HG02981 (cell line): ENCODE results near the gene CD74.

ENCODE experiments used
- ATAC-seq: cut with Tn5 transposase; IDR thresholded peaks from one replicate; pipeline ENCODE4 v1.9.1; 2021; ENCODE audit warnings: mild to moderate bottlenecking, moderate library complexity; ENCODE audit not compliant: unreplicated experiment

Gene CD74

DNA sequence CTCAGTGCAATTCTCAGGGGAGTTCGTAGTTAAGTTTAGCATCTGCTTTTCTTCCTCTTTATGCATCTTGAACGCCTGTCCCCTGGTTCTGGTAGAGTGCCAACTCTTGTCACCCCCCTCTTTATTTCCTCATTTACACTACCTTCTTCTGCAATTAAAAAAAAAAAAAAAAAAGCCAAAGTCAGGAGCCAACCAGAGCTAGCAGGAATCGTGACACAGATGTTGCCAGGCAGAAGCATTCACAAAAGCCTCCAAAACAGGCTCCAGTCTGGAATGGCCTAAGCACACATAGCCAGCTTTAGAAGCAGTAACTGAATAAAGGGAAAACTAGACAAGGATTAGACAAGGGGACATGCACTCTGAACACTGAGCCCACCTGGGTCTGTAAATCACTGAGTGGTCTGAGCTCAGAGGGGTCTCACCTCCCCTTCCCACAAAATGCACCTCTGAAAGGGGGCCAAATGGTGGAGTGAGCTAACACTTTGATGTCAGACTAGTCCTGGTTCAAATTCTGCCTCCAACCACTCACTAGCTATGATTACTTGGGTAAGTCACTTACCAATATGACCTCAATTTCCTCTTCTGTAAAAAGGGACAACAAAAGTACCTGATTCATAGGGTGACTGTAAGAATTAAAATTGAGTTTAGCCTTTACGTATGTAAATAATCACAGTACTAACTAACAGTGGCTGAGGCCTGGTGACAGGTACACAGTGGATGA is 2.0 kb downstream of the CD74 start:
- no peak for ATAC-seq

DNA sequence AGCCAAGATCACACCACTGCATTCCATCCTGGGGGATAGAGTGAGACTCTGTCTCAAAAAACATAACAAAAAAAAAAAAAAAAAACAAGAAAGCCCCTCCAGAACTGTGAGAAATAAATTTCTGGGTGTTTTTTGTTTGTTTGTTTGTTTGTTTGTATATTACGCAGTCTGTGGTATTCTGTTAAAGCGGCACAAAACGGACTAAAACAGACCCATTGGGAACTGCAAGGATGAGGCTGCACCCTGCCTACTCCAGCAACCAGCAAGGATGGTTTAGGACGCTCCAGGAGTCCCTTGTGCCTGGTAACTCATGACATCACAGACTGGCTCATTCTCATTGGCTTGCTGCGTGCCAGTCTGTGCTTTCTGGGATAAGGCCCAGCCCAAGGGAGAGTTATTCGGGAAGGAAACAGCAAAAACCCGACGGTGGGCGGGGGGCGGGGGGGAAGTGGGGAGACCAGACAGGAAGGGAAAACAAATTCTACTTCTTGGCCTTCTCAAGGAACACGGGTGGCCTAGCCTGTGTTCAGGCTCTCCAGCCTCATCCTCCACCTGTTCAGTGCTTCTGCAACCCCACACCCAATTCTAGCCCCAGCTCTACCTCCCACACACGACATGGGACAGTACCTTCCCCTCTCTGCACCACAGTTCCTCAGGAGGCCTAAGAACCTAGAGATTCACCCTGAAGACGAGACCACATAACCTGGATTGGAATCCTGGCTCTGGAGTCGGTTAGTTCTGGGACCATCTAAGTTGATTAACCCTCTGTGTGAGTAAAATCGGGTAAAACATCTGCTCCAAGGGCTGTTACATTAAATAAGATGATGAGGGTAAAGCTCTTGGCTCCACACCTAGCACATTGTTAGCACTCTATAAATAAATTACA is 2.8 kb downstream of the CD74 start:
- no peak for ATAC-seq

DNA sequence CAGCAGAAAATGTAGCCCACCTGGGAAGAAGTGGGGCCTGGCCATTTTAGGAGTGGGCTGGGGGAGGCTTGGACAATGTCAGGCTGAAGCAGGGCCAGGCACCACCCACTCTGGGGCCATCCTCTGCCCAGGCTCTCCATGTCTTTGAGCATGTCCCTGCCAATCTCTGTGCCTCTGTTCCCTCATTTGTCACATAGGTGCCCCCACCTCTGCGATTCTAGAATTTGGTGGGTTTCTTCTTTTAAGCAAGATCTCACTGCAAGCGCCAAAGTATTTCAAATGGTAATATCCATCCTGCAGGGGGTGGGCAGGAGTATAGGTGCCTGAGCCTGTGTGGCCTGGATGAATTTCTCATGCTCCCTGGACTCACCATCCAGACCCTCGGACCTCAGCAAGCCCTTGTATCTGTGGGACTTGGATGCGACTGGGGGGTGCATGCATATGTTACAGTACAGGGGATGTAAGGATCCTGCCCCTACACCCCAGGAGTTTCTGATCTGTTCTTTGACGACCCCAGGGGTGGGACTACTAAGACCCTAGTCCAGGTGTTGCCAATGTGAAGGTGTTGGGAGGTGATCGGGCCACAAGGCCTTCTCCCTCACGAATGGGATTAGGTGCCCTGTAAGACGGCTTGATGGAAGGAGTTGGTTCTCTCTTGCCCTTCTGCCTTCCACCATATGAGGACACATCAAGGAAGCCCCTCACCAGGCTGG is 4.3 kb downstream of the CD74 start:
- ATAC-seq, result no peak

DNA sequence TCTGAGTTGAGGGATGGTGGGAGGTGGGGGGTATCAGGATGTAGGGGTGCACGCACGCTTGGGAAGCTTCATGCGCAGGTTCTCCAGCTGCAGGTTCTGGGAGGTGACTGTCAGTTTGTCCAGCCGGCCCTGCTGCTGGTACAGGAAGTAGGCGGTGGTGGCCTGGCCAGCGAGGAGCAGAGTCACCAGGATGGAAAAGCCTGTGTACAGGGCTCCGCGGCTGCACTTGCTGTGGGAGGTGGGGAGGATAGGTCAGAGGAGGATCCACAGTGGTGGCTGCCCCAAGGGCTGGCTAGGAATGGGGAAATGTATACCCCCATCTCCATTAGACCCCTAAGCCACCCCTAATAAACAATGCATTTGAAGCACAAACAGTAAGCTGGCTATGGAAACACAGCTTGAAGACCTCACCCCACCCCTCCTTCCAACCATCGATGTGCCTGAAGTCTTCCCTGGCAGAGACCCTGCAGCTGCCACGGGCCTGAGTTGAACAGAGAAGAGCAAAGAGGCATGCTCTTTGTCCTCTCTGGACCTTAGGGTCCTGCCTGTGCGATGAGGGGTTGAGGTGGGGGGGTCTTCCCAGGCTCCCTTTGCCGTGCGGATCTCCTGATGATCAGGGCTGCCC is 5.5 kb downstream of the CD74 start:
- ATAC-seq, result no peak

DNA sequence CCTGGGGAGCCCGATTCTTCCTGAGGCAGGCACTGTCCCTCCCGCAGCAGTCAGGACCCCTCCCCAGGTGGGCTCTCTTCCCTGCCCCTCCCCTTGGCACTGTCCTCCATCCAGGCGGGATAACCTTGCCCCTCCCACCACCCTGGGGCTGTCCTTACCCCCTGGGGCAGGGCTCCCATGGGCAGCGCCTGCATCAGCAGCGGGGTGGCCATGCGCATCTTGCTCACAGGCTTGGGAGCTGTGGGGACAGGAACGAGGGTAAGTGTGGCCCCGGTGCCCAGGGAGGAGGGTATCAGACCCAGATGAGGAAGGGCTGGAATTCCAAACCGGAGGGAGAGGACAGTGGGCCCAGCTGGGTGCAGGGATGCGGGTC is 6.0 kb downstream of the CD74 start:
- no peak for ATAC-seq

DNA sequence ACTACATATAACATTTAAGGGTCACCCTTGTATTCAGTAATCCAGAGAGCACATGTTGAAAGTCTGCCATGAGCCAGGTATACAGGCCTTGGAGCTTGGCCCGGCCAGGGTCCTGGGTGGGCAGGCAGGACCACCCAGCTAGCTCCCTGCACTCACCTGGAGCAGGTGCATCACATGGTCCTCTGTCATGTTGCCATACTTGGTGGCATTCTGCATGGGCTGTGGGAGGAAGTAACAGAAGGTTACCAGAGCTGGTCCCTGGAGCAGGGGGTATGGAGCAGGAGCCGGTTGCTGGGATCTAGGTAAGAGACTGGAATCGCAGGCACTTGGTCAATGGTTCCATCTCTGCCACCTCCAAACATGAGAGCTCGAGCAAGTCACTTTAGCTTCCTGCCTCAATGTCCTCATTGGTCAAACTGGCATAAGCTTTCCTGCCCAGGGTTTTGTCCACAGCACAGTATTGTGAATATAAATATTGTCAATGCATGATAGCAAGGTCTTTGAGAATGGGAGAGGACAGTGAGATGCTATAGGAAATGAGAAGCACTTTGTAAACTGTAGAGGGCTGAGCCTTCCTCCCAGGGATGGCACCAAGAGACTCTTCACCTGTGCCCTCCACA is 6.5 kb downstream of the CD74 start:
- no peak for ATAC-seq

DNA sequence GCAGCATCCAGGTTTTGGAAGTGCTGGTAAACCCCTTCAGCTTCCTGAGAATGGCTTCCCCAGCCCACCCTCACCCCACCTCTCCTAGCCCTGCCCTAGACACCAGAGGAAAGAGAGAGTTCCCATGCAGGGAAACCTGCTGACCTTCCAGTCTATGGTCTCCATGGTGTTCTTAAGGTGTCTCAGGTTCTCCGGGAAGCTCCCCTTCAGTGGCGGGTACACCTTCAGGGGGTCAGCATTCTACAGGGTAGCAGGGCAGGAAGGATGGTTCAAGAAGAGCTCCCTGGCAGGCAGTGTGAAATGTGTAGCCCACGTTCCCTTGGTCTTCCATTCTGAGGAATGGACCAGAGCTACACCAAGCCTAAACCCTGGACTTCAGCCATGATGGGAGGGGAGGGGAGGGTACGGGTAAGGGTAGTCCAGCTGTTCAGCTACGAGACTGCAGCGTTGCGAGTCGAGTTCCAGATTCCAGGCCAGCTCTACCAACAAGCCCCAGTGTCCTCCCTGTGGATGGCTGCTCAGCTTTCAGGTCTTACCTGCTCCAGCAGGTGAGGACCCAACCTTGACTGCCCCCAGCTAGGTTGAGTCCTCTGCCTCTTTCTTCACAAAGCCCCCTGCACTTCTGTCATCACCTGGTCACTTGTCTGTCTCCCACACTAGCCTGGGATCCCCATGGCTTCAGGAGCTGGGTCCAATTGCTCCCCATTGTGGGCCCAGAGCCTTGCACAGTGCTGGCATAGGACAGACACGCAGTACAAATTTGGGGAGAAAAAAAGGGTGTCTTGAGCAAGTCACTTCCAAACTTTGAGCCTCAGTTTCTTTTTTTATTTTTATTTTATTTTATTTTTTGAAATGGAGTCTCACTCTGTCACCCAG is 7.5 kb downstream of the CD74 start:
- no peak for ATAC-seq

DNA sequence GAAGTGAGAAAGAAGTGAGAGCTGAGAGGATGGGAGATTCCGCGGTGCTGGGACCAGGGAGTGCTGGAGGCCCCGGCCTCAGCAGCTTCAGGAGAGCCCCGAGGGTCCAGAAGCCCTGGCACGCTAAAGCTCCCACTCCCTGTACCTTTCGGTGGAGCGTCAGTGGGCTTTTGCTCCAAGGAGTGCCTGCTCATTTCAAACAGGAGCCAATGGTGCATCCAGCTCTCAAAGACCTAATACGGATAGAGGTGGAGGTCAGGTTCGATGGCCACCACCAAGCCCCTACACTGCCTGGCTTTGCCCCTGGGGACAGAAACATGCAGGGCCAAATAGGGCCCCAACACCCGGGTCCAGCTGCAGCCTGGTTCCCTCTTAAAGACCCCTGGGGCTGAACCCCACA is 8.2 kb downstream of the CD74 start:
- no peak for ATAC-seq

DNA sequence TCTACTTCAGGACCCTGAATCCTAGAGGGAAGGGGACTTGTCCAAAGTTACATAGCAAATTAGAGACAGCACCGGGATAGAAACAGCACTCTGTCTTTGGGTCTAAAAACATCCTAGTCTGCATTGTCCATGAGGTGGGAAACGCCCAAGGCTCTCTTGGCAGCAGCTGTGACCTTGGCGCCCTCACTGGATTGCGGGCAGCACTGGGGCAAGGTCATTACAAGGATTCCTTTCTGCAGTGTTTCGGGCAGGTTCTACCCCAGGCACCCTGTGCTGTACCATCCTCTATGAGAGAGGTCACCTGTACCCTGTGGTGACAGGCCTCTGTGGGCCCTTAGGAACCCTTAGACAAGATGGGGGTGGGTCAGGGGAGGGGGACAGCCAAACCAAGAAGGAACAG is 8.6 kb downstream of the CD74 start:
- no peak for ATAC-seq

DNA sequence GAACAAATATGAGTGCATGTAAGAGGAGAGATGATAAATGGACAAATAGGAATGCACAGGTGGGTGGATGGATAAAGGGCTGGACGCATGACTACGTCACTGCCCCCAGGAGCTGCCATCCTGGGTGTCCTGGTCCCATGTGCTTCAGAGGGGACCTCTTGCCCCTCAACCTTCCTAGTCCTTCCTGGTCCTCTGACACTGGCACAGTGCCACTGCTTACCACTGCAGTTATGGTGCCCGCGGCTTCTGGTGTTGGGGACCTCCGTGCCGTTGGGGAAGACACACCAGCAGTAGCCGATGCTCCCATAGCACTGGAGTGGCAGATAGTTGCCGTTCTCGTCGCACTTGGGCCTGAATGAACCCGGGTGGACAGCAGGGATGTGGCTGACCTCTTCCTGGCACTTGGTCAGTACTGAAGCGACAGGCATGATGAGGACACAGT is 9.8 kb downstream of the CD74 start:
- ATAC-seq, result no peak

DNA sequence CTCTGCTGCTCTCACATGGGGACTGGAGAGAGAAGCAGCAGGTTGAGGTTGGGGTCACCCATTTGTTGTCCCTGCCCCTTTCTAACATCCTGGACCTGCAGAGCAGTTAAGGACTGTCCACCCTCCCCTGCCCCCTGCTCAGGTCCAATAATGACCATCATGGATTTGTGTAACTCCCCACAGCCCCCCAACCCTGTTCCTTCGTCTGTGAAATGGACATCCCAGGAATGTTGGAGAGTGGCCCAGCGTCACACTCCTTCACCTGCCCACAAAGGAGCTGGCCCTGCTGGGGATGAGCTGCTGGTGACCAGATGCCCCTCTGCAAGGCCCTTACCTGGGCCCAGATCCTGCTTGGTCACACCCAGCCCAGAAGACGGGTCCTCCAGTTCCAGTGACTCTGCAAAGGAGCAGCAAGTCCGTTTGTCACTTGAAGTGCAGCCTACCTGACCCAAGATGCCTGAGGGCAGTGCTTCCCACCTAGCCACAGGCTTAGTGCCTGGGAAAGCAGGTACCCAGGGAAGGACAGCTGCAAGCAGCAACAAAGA is 10.4 kb downstream of the CD74 start:
- ATAC-seq, result no peak

DNA sequence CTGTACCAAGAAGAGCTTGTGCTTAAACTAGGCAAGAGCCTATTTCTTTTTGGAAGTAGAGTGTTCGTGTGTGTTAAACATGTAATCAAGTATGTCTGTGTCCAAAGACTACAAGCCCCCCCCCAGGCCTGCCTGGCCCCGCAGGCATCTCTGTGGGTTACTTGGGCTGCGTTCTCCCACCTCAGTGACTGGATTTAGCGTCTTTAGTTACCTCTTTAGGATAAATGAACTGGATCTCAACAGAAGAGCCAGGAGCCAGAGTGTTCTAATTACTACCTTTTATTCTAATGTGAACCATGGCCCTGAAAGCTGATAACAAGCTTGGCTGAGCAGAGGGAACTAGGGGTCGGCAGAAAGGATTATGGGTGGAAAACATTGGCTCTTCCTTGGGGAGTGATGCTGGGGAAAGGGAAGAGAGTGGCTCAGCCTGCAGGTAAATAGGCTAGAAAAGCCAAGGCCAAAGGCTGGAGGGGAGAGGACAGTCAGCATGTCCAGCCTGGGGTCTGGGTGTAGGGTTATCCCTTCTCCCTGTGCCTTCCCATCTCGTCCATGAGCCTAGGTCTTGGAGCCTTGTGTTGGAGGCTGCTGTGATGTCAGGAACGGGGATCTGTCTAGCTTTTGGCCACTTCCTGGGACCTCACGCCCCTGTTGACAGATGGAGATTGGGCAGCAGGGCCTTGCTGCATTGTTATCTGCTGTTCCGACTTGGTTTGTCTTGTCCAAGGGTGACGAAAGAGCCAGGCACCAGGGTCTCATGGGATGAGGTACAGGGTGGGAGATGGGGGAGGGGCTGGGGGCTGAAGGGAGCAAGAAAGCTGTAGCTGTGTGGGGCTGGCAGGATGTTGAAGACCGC is 11.1 kb downstream of the CD74 start:
- no peak for ATAC-seq

DNA sequence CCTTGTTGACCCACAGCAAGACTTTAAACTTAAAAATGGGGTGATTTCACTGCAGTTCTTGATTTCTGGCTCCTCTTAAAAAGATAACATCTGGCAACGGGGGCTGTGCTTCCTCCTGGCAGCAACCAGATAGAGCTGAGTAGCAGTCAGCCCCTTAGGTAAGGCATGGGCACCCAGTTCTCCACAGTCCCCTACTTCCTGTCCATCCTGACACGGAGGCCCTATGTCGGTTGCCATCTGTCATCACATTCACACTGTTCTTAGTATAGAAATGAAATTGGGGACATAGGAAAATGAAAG is 11.7 kb downstream of the CD74 start:
- no peak for ATAC-seq

DNA sequence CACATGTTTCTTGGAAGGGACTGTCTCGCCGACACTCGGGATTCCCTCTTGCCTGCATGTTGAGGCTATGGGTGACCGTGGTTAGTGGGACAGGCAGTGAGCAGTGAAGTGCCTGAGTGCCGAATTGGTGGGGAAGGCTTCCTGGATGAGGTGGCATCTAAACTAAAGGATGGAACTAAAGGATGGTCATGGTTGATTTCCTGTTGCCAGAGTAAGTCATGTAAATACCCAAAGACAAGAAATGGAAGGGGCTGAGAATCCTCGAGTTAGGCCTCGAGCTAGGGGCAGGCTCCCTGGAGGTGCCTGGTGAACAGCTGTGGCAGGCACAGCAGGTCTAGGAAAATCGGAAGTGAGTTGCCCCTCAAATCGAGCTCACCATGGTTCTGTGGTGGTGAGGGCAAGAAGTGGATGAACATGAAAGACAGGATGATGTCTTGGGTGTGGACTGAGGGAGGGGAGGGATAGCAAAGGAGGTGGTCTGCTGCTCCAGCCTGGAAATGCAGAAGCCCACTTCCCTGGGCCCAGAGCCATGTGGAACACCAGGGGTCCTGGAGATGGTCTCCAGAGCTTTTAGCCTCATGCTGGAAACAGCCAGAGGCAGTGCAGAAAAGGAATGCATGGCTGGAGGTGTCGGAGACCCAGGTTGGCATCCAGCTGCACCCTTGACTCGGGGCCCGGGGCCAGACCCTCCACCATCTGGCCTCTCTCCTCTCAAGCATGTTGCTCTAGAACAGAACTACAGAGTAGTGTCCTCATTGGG is 12.2 kb downstream of the CD74 start:
- ATAC-seq, result no peak

DNA sequence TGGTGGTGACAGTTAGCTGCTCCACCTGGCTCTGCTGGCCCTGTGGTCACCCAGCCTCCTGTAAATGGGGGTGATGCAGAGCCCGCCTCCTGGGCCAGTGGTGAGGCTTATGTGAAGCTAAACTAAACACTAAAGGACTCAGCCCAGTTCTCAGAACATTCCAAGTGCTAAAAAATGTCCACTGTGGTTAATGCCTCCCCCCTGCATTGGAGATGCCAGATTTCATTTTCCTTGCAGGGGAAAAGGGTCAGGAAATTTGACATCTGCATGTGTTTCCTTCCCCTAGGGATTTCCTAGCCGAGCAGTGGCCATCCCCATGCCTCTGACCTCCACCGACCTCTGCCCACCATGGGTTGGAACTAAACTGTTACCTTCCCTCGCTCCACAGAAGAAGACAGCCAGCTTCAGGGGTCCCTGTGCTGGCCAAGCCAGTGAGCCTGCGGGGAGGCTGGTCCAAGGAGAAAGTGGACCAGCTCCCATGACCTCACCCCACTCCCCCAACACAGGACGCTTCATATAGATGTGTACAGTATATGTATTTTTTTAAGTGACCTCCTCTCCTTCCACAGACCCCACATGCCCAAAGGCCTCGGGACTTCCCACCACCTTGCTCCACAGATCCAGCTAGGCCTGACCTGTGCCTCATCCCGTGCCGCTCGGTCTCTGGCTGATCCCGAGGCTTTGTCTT is 13.0 kb downstream of the CD74 start:
- ATAC-seq, result no peak

DNA sequence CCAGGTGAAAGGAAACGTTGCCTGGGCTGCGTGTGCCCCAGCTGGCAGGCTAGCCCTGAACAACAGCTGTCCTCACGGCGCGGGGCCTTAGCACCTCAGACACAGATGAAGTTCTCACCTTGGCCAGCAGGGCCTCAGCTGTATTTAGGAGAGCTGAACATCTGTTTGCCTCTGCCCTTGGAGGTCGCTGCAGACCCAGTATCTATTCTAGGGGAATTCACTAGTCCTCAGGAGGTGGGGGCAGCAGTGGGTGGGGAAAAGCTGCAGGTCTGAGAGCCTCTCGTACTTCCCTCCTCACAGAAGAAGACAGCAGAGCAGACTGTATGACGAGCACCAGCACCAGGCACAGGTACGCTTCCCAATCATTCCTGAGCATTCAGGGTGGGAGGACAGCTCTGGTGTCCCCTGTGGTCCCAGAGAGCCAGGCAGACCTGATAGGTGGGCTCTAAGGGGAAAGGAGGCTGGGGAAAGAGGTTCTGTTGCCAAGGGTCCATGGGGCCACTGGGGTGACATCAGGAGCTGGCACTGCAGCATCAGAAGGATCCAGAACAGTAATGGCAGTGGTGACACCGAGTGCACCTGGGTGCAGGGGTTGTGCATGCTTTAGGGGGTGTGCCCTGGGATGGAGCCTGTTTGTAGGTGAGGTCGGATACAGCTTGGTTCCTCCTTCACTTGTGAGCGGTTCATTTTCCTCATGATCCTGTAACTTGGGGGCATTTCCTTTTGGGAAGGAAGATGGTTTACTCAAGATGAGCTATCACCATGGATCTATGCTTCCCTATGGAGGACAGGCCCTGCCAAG is 13.8 kb downstream of the CD74 start:
- peak; percentile 70 for ATAC-seq
